ENCODE results near the gene GBGT1. TPM values are rescaled to one million over a fixed set of nuclear protein-coding genes. Genes with fewer than 3 reads are reported as not detected.

GBGT1 gene
- total RNA-seq, 1 experiment from 2014 or later: 16.5 TPM

- ChIA-PET POLR2A (interaction anchor here (0.6 kb wide), 1 partner anchor 37 kb away, joined by 3 read pairs; no protein-coding TSS in a partner anchor), CTCF (interaction anchor here (0.6 to 1.0 kb wide), 3 partner anchors 19 to 1001 kb away, joined by 3 to 5 read pairs (median 3); partner anchors contain the start of gene NTNG2)
- TF ChIP-seq SOX15 (CRISPR knock-in tag; IDR thresholded peaks at IDR 0.05): no peak
- TF ChIP-seq FOXK1 (CRISPR knock-in tag; IDR thresholded peaks at IDR 0.05): no peak
- peak; percentile 34 for DNase-seq (ENCODE audit: low spot score)
- H3K4me1 Mint-ChIP-seq: peaks cover 6% of the 10 kb centered on the region
- ATAC-seq: peak; percentile 4; the same call in 1 of the 2 replicates
- H3K27ac Mint-ChIP-seq: no peak overlapping the region
- H3K27me3 Mint-ChIP-seq (ENCODE audit: low read depth): peaks cover 11% of the 10 kb centered on the region
- H3K9me3 Mint-ChIP-seq: no peaks in the 10 kb centered on the region
- peak overlapping the region; percentile 76 for H3K4me3 Mint-ChIP-seq
- peaks cover 15% of the 10 kb centered on the region for H3K36me3 Mint-ChIP-seq
Observed at GRCh38 chr9:133162861-133163503, 732 bp downstream of the GBGT1 start.

- Mint-ChIP-seq H3K27me3 (ENCODE audit: low read depth) (peaks cover 11% of the 10 kb centered on the region), H3K27ac (no peak overlapping the region; the same call in 1 of the 2 replicates), H3K9me3 (no peaks in the 10 kb centered on the region), H3K36me3 (peaks cover 20% of the 10 kb centered on the region), H3K4me3 (peak overlapping the region; percentile 13; the same call in 1 of the 2 replicates), H3K4me1 (peaks cover 6% of the 10 kb centered on the region)
- ATAC-seq: no peak
- POLR2A ChIA-PET: no interaction called here
- TF ChIP-seq ATF3 (CRISPR knock-in tag; conservative IDR thresholded peaks at IDR 0.05) (no peak), AFF4 (CRISPR knock-in tag; IDR thresholded peaks at IDR 0.05; ENCODE audit: borderline replicate concordance) (no peak), KAT7 (CRISPR knock-in tag; IDR thresholded peaks at IDR 0.05; ENCODE audit: borderline replicate concordance) (no peak), TCF7 (CRISPR knock-in tag; IDR thresholded peaks at IDR 0.05; ENCODE audit: low read depth) (no peak), ZNF219 (CRISPR knock-in tag; IDR thresholded peaks at IDR 0.05; ENCODE audit: borderline replicate concordance) (no peak)
- TF ChIP-seq, protein P1, sequence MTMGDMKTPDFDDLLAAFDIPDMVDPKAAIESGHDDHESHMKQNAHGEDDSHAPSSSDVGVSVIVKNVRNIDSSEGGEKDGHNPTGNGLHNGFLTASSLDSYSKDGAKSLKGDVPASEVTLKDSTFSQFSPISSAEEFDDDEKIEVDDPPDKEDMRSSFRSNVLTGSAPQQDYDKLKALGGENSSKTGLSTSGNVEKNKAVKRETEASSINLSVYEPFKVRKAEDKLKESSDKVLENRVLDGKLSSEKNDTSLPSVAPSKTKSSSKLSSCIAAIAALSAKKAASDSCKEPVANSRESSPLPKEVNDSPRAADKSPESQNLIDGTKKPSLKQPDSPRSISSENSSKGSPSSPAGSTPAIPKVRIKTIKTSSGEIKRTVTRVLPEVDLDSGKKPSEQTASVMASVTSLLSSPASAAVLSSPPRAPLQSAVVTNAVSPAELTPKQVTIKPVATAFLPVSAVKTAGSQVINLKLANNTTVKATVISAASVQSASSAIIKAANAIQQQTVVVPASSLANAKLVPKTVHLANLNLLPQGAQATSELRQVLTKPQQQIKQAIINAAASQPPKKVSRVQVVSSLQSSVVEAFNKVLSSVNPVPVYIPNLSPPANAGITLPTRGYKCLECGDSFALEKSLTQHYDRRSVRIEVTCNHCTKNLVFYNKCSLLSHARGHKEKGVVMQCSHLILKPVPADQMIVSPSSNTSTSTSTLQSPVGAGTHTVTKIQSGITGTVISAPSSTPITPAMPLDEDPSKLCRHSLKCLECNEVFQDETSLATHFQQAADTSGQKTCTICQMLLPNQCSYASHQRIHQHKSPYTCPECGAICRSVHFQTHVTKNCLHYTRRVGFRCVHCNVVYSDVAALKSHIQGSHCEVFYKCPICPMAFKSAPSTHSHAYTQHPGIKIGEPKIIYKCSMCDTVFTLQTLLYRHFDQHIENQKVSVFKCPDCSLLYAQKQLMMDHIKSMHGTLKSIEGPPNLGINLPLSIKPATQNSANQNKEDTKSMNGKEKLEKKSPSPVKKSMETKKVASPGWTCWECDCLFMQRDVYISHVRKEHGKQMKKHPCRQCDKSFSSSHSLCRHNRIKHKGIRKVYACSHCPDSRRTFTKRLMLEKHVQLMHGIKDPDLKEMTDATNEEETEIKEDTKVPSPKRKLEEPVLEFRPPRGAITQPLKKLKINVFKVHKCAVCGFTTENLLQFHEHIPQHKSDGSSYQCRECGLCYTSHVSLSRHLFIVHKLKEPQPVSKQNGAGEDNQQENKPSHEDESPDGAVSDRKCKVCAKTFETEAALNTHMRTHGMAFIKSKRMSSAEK (CRISPR knock-in tag; IDR thresholded peaks at IDR 0.05; ENCODE audit: borderline replicate concordance): no peak
- TF ChIP-seq, protein P2, sequence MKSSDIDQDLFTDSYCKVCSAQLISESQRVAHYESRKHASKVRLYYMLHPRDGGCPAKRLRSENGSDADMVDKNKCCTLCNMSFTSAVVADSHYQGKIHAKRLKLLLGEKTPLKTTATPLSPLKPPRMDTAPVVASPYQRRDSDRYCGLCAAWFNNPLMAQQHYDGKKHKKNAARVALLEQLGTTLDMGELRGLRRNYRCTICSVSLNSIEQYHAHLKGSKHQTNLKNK (CRISPR knock-in tag; IDR thresholded peaks at IDR 0.05): no peak
- no peak for DNase-seq (ENCODE audit: low spot score)
- CTCF ChIA-PET: interaction anchor here (0.6 to 3.8 kb wide), 7 partner anchors 10 to 181 kb away, joined by 3 to 16 read pairs (median 4); no protein-coding TSS in a partner anchor
Observed at GRCh38 chr9:133161547-133161950, 2.2 kb downstream of the GBGT1 start.

DNA sequence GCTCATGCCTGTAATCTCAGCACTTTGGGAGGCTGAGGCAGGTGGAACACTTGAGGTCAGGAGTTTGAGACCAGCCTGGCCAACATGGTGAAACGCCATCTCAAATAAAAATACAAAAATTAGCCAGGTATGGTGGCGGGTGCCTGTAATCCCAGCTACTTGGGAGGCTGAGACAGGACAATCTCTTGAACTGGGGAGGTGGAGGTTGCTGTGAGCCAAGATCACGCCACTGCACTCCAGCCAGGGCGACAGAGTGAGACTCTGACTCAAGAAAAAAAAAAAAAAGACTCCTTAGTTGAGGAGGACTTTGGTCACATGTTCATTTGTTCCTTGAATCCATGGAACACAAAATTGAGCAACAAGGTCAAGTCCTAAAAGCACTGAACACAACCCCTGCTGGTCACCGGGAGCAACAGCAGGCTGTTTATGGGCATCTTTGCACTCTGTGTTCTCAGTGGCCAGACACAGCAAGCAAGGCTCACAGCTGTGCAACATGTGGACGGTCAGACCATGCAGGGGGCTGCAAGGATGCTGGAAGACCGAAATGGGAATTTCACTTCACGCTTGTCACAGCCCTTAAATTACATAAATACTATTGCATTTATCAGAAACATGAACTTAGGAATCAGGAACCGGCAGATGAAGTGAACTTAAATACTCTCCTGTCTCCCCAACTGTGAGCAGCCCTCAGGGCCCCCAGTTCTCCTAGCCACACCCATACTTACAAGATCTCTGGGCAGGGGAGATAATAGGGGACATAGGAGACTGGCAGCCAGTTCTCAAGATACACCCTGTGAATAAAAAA is 2.8 kb downstream of the GBGT1 start:
- POLR2A ChIA-PET: no interaction called here
- CTCF ChIA-PET: interaction anchor here (0.6 to 3.8 kb wide), 10 partner anchors 9 to 517 kb away, joined by 3 to 16 read pairs (median 4); no protein-coding TSS in a partner anchor

More for the DNA sequence above, 2.8 kb downstream of the GBGT1 start:
- ATAC-seq: peak; percentile 41
- H3K27ac Mint-ChIP-seq: no peak overlapping the region
- H3K36me3 Mint-ChIP-seq: peaks cover 20% of the 10 kb centered on the region
- no peaks in the 10 kb centered on the region for H3K9me3 Mint-ChIP-seq
- peaks cover 6% of the 10 kb centered on the region for H3K4me1 Mint-ChIP-seq
- no peak for TF ChIP-seq CREB1 (CRISPR knock-in tag; IDR thresholded peaks at IDR 0.05)
- peak; percentile 74 for TF ChIP-seq CTCF (IDR thresholded peaks at IDR 0.05)
- TF ChIP-seq, protein P3, sequence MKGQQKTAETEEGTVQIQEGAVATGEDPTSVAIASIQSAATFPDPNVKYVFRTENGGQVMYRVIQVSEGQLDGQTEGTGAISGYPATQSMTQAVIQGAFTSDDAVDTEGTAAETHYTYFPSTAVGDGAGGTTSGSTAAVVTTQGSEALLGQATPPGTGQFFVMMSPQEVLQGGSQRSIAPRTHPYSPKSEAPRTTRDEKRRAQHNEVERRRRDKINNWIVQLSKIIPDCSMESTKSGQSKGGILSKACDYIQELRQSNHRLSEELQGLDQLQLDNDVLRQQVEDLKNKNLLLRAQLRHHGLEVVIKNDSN (CRISPR knock-in tag; IDR thresholded peaks at IDR 0.05): no peak
- DNase-seq (ENCODE audit: low spot score): peak; percentile 51
- no peak overlapping the region for H3K4me3 Mint-ChIP-seq
- H3K27me3 Mint-ChIP-seq (ENCODE audit: low read depth): peaks cover 6% of the 10 kb centered on the region

Measured in WTC11 (cell line).